Measurements from ENCODE around the gene AK8.

Gene AK8

GRCh38 chr9:132825430-132825829 lies 52.7 kb downstream of the AK8 start:
- DNase-seq (ENCODE audit: low read depth) = no peak

GRCh38 chr9:132824951-132825350 lies 53.1 kb downstream of the AK8 start:
- no peak for DNase-seq (ENCODE audit: low read depth)

GRCh38 chr9:132824151-132824550 lies 53.9 kb downstream of the AK8 start:
- no peak for DNase-seq (ENCODE audit: low read depth)

- DNase-seq (ENCODE audit: low read depth) = no peak
Measured at GRCh38 chr9:132823370-132824145, 54.5 kb downstream of the AK8 start.

GRCh38 chr9:132820169-132820944 lies 57.7 kb downstream of the AK8 start:
- no peak for DNase-seq (ENCODE audit: low read depth)

GRCh38 chr9:132818588-132818987 lies 59.5 kb downstream of the AK8 start:
- no peak for DNase-seq (ENCODE audit: low read depth)

- DNase-seq (ENCODE audit: low read depth) = no peak
Measured at GRCh38 chr9:132814937-132815336, 63.1 kb downstream of the AK8 start.

- DNase-seq (ENCODE audit: low read depth) = no peak
Measured at GRCh38 chr9:132813115-132813771, 64.8 kb downstream of the AK8 start.

GRCh38 chr9:132811985-132812384 lies 66.1 kb downstream of the AK8 start:
- no peak for DNase-seq (ENCODE audit: low read depth)

GRCh38 chr9:132810314-132810713 lies 67.8 kb downstream of the AK8 start:
- no peak for DNase-seq (ENCODE audit: low read depth)

GRCh38 chr9:132809677-132810271 lies 68.3 kb downstream of the AK8 start:
- DNase-seq (ENCODE audit: low read depth) = no peak

- DNase-seq (ENCODE audit: low read depth) = no peak
Measured at GRCh38 chr9:132808645-132809044, 69.4 kb downstream of the AK8 start.

- no peak for DNase-seq (ENCODE audit: low read depth)
Measured at GRCh38 chr9:132806723-132807421, 71.2 kb downstream of the AK8 start.

GRCh38 chr9:132806306-132806705 lies 71.8 kb downstream of the AK8 start:
- no peak for DNase-seq (ENCODE audit: low read depth)

- no peak for DNase-seq (ENCODE audit: low read depth)
Measured at GRCh38 chr9:132804576-132805295, 73.3 kb downstream of the AK8 start.

GRCh38 chr9:132802121-132802795 lies 75.8 kb downstream of the AK8 start:
- no peak for DNase-seq (ENCODE audit: low read depth)

GRCh38 chr9:132801659-132802058 lies 76.4 kb downstream of the AK8 start:
- no peak for DNase-seq (ENCODE audit: low read depth)

- peak; percentile 33 for DNase-seq (ENCODE audit: low read depth)
Measured at GRCh38 chr9:132800038-132800648, 77.9 kb downstream of the AK8 start.

GRCh38 chr9:132798817-132799790 lies 79.0 kb downstream of the AK8 start:
- DNase-seq (ENCODE audit: low read depth) = no peak

Measured in T-helper 22 cell (primary cell).